H1 (cell line): ENCODE results near the gene ATF7IP2. TPM values are rescaled to one million over a fixed set of nuclear protein-coding genes. Genes with fewer than 3 reads are reported as not detected.

Experiments used
- BRCA1 ChIP-seq: IDR thresholded peaks from 2 replicates; pipeline ENCODE4 v1.6.1; 2012; ENCODE audit warnings: low read depth, low read length, improper control_type of control experiment
- FOSL1 ChIP-seq: IDR thresholded peaks from 2 replicates; pipeline ENCODE4 v1.6.1; 2011; ENCODE audit warnings: mild to moderate bottlenecking, low read depth, low read length, moderate library complexity; ENCODE audit not compliant: insufficient read depth
- MAX ChIP-seq: IDR thresholded peaks from 2 replicates; pipeline ENCODE4 v1.6.1; 2012; ENCODE audit warnings: inconsistent platforms
- POLR2AphosphoS5 ChIP-seq: IDR thresholded peaks from 2 replicates; pipeline ENCODE4 v1.6.1; 2011; ENCODE audit warnings: low read depth, low read length
- TAF7 ChIP-seq: optimal IDR thresholded peaks from 2 replicates; pipeline ENCODE3; 2011; ENCODE audit warnings: low read depth, mild to moderate bottlenecking, inconsistent platforms, low read length, moderate library complexity, borderline replicate concordance
- polyA plus RNA-seq, 7 experiments: library from polyadenylated mRNA; depleted of rRNA in 3 of 7; stranded (reverse) in 5 of 7; unstranded in 2 of 7; fragments of >200 nt in 5 of 7; fragments of 200-250 nt in 2 of 7; gene quantifications; 1 replicate in 5 of 7; 2 replicates in 1 of 7; 4 replicates in 1 of 7; pipeline versions ENCODE4 v1.2.1 to v1.2.3, GENCODE V29; 2011 to 2013; ENCODE audit warnings: missing spikeins in 2 of 7, mixed read lengths in 2 of 7
- total RNA-seq: library from RNA; stranded (reverse); fragmentation: NEBNext Ultra II Directional; extraction: Animal tissue kit (Norgen Biotek cat#: 25700); gene quantifications from 2 replicates; pipeline ENCODE4 v1.2.1, GENCODE V29; 2021

Gene ATF7IP2
- total and polyA plus RNA-seq, 2 of the 8 experiments (the other 6 are each of a cell fraction or from before 2014, with no cell fraction given): 28.7 to 32.8 TPM

GRCh38 chr16:10480151-10480550 lies 94.3 kb downstream of the ATF7IP2 start (continued):
- TF ChIP-seq FOSL1 (no peak), POLR2AphosphoS5 (no peak), MAX (no peak), TAF7 (no peak), BRCA1 (no peak)
